Hepatic stellate cell (primary cell): ENCODE measurements around the gene SMARCC2.

Experiments used
- DNase-seq: peaks from one replicate; pipeline ENCODE4 v3.0.0; 2011; ENCODE audit warnings: low spot score

Gene SMARCC2

DNA sequence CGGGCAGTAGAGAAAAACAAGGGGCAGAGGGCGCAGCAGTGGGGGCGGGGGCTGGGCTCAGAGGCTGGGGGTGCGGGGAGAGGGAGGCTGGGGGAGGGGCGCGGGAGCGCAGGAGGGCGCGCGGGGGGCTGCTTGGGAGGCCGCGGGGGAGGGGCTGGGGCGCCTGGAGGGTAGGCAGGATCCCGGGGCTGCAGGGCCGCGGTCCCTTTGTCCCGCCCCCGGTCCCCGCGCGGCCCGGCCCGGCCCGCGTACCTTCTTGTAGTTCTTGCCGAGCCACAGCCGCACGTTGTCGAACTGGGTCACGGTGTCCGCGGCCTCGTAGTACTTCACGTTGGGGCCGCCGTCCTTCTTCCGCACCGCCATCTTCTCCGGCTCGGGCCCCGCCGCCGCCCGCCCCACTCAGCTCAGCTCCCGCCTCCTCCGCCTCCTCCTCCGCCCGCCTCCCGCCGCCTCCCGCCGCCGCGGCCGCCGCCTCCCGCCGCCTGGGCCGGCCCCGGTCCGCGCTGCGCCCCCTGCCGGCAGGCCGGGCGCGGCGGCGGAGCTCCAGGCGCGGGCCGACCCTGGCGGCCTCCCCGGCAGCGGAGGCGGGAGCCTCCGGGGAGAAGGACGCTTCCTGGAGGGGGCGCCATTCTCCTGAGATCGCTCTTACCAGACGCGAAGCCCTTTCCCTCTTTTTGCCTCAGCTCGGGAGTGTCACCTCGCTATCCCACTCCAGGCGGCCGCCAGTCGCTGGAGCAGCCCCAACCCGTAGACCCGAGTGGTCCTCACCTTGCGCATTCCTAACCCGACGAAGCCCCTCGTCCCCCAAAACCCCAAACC is at the start of gene SMARCC2:
Gene SMARCC2, minus strand, starts transcription at position 385 of the 819 bp plus-strand sequence. Its CDS starts 22 bp downstream, at position 363.
- peak; percentile 92 for DNase-seq

DNA sequence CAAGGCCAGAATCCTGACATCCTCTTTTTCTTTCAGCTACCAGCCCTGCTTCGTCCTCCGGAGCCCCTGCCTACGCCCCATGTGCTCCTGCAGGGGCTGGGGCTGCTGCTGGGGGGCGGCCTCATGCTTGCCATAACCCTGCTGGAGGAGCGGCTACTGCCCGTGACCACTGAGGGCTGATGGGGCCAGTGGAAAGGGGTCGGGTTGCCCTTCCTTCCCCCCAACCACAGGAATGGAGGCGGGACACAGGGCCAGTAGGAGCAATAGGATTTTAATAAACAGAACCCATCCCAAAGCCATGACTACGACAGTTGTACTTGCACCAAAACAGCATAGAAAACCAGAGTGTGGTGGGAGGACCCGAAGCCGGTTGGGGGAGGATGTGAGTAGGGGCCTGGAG is 48.3 kb upstream of the SMARCC2 start:
- DNase-seq, result no peak

DNA sequence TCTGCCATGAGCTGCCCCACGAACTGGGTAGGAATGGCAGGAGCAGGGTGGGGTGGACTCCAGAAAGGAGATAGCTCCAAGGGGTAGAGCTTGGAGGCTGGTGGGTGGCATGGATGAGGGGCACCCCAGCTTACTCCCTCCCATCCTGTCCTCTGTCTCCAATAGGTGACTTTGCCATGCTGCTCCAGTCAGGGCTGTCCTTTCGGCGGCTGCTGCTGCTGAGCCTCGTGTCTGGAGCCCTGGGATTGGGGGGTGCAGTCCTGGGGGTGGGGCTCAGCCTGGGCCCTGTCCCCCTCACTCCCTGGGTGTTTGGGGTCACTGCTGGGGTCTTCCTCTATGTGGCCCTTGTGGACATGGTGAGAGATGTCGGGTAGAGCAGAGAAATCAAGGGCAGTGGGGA is 47.7 kb upstream of the SMARCC2 start:
- no peak for DNase-seq

DNA sequence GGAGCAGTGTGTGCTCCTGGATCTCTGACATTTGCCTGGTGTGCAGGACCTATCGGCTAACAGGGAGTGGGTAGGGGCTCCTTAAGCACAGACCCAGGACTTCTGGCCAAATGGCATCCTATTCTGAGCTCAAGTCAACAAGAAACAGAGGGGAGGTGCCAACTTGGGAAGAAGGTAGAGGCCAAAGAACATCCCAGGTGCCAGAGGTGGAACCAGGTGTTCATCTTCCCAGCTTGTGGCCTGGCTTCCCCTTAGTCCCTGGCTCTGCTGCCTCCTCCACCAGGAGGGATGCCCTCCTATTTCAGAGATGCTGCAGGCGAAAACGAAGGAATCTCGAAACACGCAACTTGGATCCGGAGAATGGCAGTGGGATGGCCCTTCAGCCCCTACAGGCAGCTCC is 46.8 kb upstream of the SMARCC2 start:
- DNase-seq, result no peak

DNA sequence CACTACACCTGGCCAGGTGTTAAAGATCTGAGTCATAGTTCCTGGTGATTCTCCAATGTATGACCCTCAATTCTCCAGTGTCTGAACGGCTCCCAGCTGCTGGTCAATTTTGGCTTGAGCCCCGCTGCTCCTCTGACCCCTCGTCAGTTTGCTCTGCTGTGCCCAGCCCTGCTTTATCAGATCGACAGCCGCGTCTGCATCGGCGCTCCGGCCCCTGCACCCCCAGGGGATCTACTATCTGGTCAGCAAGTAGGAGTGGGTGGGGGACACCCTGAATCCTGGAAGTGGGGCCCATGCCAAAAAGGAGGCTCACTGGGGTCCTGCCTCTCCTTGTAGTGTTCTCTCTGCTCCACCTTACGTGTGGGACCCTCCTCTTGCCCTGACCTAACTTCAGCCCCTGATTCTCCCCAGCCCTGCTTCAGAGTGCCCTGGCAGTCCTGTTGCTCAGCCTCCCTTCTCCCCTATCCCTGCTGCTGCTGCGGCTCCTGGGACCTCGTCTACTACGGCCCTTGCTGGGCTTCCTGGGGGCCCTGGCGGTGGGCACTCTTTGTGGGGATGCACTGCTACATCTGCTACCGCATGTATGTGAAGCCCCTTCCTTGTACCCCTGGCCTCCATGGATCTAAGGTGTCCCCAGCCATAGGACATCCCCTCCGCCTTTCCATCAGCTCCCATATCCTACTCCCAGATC is 45.6 kb upstream of the SMARCC2 start:
- no peak for DNase-seq

DNA sequence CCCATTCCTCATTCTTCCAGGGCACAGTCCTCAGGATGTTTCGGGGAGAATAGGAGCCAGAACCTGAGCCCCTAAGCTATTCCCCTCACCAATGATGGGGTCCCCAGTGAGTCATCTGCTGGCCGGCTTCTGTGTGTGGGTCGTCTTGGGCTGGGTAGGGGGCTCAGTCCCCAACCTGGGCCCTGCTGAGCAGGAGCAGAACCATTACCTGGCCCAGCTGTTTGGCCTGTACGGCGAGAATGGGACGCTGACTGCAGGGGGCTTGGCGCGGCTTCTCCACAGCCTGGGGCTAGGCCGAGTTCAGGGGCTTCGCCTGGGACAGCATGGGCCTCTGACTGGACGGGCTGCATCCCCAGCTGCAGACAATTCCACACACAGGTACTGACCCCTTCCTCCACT is 41.9 kb upstream of the SMARCC2 start:
- DNase-seq, result no peak

DNA sequence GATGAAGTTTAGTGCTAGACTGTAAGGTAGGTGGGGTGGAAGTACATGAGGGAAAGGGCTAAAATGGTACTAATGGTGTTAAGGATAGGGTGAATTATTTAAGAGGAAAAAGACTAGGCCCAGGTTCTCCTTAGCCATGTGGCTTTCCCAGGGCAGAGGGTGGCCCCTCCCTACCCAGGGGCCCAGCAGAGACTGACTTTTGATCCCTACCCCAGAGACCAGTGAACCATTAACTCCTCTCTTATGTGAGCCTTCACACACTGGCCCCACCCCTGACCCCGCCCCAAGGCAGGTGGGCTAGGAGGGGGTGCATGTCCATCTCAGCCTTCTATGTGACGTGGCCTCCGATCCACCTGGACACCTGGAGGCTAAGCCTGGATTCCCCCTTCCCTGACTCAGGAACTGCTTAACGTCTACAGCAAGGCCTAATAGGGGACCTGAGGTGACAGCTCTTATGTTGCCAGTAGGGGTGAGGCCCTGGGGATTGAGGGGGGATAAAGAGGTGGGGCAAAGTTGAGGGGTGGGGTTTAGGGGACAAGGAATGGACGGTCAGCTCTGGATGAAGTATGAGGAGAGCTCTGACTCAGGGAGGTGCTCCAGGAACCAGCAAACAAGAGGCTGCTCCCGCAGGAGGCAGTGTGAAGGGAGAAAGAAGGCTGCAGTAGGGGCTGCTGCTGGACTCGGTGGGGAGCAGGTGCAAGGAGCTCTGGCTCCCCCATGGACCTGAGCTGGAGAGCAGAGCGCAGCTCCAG is 41.3 kb upstream of the SMARCC2 start:
- DNase-seq, result no peak

DNA sequence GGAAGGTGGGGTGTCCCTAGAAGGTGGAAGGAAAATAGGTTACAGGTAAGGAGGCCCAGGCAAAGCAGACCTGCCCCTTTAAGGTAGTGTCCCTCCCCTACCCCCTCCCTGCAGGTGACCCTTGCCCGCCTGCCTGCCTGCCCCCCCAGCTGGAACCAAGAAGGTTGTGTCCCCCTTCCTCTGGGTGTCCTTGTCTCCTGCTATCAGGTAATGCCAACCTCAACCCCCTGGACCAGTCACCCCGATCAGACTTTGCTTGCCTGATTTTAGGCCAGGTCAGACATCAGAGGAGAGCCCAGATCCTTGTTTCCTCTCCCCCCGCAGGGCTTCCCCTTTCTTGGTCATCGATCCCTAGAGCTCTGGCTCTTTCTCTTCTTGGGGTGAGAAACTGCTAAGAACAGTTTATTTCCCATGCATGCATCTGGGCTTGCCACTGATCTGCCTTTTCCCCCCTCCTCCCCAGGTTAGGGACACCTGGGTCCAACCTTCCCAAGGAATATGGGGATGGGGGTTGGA is 40.7 kb upstream of the SMARCC2 start, which contains the start of gene SLC39A5:
Gene SLC39A5, plus strand, starts transcription at position 136 of the 516 bp plus-strand sequence. CDS start 1,224 bp downstream, outside the sequence.
- no peak for DNase-seq

DNA sequence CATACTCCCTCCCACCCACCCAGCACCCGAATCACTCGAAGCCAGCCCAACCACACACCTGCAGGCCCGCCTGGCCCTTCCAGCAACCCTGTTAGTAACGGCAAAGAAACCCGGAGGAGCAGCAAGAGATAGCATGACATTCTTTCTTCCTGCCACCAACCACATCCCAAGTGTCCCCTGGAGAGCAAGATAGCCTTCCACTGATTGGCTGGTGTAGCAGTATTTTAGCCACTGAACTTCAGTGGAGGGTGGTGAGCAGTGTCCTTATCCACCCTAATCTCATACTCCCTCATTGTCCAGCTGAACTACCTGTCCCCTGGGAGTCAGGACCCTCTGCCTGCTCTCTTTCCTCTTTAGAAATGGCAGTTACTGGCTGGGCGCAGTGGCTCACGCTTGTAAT is 39.8 kb upstream of the SMARCC2 start:
- no peak for DNase-seq

DNA sequence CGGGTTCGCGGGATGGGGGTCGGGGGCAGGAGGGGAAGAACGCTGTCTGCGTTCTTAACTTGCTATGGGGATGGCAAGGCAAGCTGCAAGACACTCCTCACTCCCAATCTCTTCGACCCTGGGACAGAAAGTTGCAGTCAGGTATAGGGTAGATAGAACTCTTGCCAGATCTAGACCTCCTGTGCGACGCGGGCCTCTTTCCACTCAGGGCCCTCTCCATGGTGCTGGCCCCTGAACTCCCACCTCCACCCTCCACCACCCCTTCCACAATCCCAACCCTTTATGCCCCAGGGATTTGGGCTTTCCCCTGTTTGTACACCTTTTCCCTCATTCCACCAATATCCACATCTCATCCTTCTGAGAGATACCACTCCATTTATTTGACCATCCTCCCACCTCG is 35.7 kb upstream of the SMARCC2 start:
- no peak for DNase-seq

DNA sequence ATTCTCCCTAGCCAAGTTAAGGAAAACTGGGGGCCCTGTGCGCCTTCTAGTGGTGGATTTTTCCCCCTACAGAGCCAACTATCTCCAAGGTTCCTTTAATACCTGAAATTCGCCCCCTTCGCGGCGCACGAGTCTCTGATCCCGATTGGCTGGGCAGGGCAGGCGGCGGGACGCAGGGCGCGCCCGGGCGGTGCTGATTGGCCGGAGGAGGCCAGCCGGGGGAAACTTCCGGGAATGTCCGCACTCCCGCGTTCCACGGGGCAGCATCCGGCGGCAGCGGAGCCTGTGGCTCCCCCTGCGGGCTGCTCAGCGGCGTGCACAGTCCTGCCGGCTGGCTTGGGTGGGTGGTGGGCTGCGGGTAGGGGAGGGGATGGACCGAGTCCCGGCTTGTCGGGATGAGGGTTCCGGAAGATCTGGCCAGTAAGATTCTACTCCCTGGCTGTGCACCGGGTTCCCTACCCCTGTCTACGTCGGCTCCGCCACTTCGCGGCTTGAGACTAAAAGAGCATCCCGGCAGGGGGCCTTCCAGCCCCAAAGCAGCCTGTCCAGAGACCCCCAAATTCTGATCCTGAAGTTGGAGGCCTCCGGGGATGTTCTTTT is 34.9 kb upstream of the SMARCC2 start, which contains the start of gene NABP2:
Gene NABP2, plus strand, starts transcription at position 241 of the 600 bp plus-strand sequence. CDS start 515 bp downstream, outside the sequence.
- peak; percentile 100 for DNase-seq

DNA sequence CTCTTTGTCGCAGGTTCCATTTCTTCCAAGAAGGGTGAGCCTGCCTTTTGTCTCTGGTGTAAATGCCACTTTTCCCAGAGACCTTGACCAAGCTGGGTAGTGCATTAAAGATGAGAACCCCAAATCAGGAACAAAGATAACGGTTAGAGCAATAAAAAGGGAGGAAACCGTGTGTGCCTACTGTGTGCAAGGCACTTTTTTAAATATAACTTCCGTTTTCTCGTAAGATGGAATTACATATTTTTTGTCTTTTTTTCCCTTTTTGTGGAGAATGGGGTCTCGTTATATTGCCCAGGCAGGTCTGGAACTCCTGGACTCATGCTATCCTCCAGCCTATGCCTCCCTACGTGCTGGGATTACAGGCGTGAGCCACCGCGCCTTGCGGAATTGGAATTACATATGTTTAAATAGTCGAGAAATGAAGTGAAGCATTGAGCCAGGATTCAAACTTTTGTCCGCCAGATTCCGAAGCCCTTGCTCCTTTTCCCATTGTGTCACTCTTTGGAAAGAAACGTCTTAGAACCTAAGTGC is 34.4 kb upstream of the SMARCC2 start:
- no peak for DNase-seq

DNA sequence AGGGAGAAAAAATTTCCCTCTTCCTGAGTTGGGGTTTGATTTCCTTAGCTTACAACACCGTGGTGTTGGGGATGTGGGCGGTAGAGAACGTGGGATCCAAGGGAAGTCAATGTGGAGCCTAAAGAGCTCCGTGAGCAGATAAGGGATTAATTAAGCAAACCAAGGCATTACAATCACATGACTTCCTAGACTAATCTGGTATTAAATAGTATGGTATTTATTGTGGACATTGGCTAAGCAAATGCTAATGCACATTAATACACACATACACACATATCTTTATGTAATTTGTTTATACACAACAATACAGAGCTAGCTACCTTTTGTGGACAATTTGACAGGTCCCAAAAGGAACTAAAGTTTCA is 33.2 kb upstream of the SMARCC2 start:
- DNase-seq, result no peak

DNA sequence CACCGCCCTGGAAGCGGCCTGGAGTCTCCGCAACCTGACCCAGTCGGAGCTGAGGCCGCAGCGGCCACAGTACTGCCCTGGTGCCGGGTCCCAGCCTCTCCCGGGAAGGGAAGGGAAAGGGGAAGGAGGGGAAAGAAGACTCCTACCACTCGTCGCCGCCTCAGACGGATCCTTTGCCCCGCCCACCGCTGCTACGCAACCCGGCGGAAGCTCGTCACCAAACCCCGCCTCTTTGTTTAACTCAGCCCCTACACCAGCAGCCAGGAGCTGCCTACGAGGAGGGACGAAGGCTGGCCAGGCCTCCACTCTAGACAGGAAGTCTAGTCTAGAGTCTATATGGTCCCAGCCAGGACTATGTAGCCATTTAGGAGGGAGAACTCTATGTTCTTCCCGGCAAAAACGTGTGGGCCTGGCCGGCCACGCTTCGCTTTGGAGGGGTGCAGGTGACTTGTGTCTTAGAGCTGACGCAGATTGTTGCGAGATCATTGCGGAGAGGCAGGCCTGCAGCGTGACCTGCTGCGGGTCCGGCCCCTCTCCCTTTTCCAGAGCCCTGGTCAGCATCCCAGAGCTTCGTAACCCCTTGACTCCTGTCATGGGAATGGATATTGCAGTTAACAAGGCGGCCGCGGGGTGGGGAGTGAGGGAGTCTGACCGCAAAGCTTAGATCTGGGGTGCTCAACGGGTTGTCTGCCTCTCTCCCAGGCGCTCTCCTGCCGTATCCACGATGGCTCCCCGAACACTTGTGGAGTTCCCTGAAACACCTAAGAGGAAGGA is 32.7 kb upstream of the SMARCC2 start, which contains the start of gene RNF41:
Gene RNF41, minus strand, starts transcription at position 166 of the 774 bp plus-strand sequence. CDS start 7,875 bp downstream, outside the sequence.
- DNase-seq, result peak; percentile 98

DNA sequence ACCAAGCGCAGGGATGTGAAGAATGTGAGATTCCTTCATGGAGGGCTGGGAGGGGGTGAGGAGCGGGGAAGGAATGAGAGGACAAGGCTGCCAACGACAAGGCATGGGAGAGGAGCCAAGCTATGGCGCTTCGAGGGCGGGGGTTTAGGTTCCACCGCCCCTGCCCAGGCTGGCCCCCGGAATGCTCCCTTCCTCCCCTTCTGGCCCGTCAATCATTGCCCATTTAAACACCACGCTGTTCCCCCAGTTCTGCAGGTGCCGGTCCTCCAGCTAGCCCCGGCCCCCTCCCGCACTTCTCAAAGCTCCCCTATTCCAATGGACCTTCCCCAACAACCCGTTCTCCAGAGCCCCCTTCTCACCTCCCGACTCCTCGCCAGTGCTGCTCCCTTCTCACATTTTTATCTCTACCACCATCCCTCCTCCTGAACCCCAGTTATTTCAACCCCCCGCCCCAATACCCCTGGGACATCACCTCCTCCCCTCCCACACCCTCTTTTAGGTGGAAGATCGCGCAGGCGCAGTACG is 32.0 kb upstream of the SMARCC2 start:
- peak; percentile 93 for DNase-seq

DNA sequence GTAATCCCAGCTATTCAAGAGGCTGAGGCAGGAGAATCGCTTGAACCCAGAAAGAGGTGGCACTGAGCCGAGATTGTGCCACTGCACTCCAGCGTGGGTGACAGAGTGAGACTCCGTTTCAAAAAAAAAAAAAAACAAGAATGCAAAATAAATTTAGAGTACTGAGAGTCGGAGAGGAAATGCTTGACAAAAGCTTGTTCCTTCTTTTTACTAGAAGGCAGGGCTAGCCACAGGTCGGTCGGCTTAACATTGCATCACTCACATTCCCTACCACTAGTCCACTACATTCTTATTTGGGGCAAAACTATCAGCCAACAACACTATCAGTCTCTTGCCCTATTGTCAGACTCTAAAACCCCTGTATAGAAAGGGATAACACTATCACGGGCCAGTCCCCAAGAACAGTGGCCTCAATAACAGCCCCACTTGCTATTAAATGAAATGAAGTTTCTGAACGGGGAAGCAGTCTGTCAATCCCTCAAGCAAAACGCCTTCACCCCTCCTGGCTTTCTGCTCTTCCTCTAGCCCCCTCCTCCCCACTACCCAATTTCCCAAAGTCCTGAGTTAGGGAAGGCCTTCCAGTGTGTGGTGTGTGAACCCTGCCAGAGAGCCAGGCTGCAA is 31.4 kb upstream of the SMARCC2 start:
- peak; percentile 64 for DNase-seq

DNA sequence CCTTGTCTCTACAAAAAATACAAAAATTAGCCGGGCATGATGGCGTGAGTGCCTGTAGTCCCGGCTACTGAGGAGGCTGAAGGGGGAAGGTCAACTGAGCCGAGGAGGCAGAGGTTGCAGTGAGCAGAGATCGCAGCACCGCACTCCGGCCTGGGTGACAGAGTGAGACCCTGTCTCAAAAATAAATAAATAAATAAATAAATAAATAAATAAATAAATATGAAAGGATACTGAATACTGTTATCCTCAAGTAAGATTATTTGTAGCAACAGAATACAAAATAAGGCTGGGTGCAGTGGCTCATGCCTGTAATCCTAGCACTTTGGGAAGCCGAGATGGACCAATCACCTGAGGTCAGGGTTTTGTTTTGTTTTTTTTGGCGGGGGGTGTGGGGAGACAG is 30.6 kb upstream of the SMARCC2 start:
- DNase-seq, result no peak

DNA sequence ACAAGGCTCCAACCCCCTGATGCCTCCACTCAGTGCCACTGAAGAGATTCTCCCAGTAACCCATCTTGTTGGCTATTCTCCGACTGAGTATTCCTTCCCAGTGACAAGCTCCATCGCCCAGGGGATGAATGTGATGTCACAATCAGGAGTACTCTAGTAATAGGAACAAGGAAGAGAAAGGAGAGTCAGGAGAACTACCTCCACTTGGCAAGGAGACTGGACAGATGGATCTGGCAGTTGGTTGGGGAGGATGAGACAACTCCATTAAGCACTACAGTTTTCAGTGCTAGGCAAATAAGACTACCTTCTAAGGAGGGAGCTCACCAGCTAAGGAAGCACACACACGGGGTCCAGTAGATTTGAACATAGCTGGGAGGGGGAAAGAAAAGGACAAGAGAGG is 27.2 kb upstream of the SMARCC2 start:
- no peak for DNase-seq

DNA sequence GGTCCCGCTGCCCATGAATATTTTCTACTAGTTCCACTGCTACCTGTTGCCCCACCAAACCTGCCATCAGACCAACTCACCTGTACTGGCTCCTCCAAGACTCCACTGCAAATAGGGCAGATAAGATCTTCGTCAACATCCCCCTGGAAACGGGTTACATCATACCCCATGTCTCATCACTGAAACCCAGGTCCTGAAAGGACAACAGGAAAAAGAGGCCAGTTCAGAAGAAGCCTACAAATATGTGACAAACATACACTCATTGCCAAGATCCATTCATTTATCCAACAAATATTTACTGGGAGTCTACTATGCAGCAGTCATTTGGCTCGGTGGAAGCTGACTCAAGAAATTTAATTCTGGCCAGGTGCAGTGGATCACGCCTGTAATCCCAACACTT is 24.6 kb upstream of the SMARCC2 start:
- no peak for DNase-seq

DNA sequence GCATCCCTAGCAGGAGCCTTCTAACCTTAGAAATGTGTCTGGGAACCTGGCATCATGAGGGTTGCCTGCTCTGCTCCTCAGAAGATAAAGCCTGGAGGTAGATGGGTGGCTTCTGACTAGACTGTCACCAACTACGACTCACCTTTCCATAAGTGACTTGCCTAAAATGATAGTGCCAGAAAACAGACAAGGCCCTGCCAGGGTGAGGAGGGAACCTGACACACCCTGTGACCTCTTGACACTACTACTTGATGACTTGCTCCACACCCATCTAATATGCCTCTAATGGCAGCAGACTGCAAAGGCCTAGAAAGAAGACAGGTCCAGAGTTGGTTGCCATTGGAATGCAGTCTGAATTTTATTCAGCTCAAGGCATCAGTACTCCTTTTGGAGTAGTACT is 23.1 kb upstream of the SMARCC2 start:
- DNase-seq, result no peak
